HEK293T (cell line): Measurements from ENCODE around the gene ZNF217.

Experiments
- CTCF ChIA-PET: fragments of 350-600 bp; formaldehyde crosslinking; extraction: SDS; loops from one replicate; lab custom pipeline; 2021; ENCODE audit warnings: antibody characterized with exemption, inconsistent platforms; lab: Yijun Ruan, JAX
- POLR2A ChIA-PET: fragments of 350-600 bp; formaldehyde crosslinking; extraction: SDS; loops from one replicate; lab custom pipeline; 2020; ENCODE audit warnings: antibody characterized with exemption, inconsistent platforms; lab: Yijun Ruan, JAX
- DNase-seq: peaks from one replicate; pipeline ENCODE4 v3.0.0; 2012; ENCODE audit warnings: mixed read lengths; ENCODE audit errors: extremely low spot score
- ARNT ChIP-seq: fragments of 450-650 bp; IDR thresholded peaks from 2 replicates; pipeline ENCODE4 v1.6.1; 2017; ENCODE audit warnings: mild to moderate bottlenecking
- BHLHE40 ChIP-seq: fragments of 450-650 bp; IDR thresholded peaks from 2 replicates; pipeline ENCODE4 v1.6.1; 2016; ENCODE audit warnings: mild to moderate bottlenecking, moderate library complexity, borderline replicate concordance
- CTBP1 ChIP-seq: fragments of 450-650 bp; IDR thresholded peaks from 2 replicates; pipeline ENCODE4 v1.6.1; 2016; ENCODE audit warnings: borderline replicate concordance
- ELF4 ChIP-seq: fragments of 450-650 bp; IDR thresholded peaks from 2 replicates; pipeline ENCODE4 v1.6.1; 2017; ENCODE audit warnings: antibody characterized with exemption
- FOXA1 ChIP-seq: fragments of 450-650 bp; IDR thresholded peaks from 2 replicates; pipeline ENCODE4 v1.6.1; 2016; ENCODE audit warnings: mild to moderate bottlenecking
- FOXK2 ChIP-seq: fragments of 450-650 bp; IDR thresholded peaks from 2 replicates; pipeline ENCODE4 v1.6.1; 2016; ENCODE audit warnings: mild to moderate bottlenecking
- FOXM1 ChIP-seq: fragments of 450-650 bp; IDR thresholded peaks from 2 replicates; pipeline ENCODE4 v1.6.1; 2017; ENCODE audit warnings: mild to moderate bottlenecking, borderline replicate concordance
- HDGF ChIP-seq: fragments of 450-650 bp; IDR thresholded peaks from 2 replicates; pipeline ENCODE4 v1.6.1; 2017; ENCODE audit warnings: antibody characterized with exemption, borderline replicate concordance
- L3MBTL2 ChIP-seq: fragments of 450-650 bp; conservative IDR thresholded peaks from 2 replicates; pipeline ENCODE4 v1.6.1; 2016; ENCODE audit warnings: mild to moderate bottlenecking
- LEF1 ChIP-seq: fragments of 450-650 bp; IDR thresholded peaks from 2 replicates; pipeline ENCODE4 v1.6.1; 2017; ENCODE audit warnings: mild to moderate bottlenecking, borderline replicate concordance
- NFRKB ChIP-seq: fragments of 450-650 bp; IDR thresholded peaks from 2 replicates; pipeline ENCODE4 v1.6.1; 2016; ENCODE audit warnings: mild to moderate bottlenecking, moderate library complexity
- PKNOX1 ChIP-seq: fragments of 450-650 bp; IDR thresholded peaks from 2 replicates; pipeline ENCODE4 v1.6.1; 2016
- SP1 ChIP-seq: fragments of 450-650 bp; IDR thresholded peaks from 2 replicates; pipeline ENCODE4 v1.6.1; 2017
- SUZ12 ChIP-seq: fragments of 450-650 bp; IDR thresholded peaks from 2 replicates; pipeline ENCODE4 v1.6.1; 2016; ENCODE audit warnings: mild to moderate bottlenecking
- TARDBP ChIP-seq: fragments of 450-650 bp; IDR thresholded peaks from 2 replicates; pipeline ENCODE4 v1.6.1; 2016
- ZNF384 ChIP-seq: fragments of 450-650 bp; IDR thresholded peaks from 2 replicates; pipeline ENCODE4 v1.6.1; 2016

Gene ZNF217

DNA sequence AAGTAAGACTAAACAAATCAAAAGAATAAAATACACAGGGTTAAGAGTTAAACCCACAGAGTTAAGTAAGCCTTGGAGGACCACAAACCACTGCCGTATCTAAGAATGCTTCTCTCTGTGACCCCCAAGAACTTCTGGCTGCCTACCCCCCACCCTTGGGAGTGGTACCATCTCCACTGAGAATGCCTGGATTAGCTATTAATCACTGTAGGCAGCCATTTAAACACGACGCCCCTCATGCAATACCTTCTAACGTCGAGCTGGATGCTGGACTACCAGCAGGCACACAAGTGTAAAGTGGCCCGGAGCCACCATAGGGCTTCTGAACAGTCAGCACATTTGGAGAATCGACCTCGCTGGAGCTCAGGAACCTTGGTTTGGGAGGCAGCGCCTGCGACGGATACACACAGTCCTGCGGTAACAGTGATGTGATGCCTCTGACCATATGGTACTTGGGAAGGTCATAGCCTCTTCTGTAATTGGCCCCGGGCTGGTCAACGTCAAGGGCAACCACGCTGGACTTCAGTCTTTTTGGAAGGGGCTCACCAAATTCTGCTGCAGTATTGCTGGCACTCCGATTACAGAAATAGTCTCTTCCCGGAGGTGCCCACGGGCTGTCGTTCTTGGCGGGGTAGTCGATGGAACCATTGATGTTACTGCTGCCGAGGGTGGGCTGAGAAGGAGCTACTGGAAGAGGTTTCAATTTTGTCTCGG, 18.0 kb downstream of the ZNF217 start:
- CTCF ChIA-PET: interaction anchor here (0.6 kb wide), 1 partner anchor 290 kb away, joined by 4 read pairs; no protein-coding TSS in a partner anchor
- no peak for TF ChIP-seq CTBP1
- no peak for TF ChIP-seq BHLHE40
- TF ChIP-seq PKNOX1: no peak
- POLR2A ChIA-PET: no interaction called here
- DNase-seq: no peak

DNA sequence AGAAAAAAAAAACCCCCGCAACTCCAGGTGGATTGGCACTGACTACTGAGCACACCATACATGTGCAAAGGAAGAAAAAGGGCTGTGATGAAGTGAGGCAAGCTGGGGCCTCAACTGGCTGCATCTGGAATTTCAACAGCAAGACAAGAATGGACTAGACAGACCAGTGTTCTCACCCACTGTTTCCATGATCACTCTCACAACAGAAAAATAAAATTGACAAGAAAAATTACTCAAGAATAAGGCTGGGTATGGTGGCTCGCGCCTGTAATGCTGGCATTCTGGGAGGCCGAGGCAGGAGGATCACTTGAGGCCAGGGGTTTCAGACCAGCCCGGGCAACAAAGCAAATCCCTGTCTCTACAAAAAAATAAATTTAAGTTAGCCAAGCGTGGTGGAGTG, 18.8 kb downstream of the ZNF217 start:
- TF ChIP-seq HDGF (no peak), NFRKB (no peak), PKNOX1 (no peak), FOXK2 (no peak), TARDBP (no peak), SP1 (no peak), BHLHE40 (no peak), ELF4 (no peak), FOXA1 (no peak), ZNF384 (no peak), LEF1 (no peak), ARNT (no peak), FOXM1 (no peak), L3MBTL2 (no peak), SUZ12 (no peak), CTBP1 (no peak)
- DNase-seq: no peak
- ChIA-PET POLR2A (no interaction called here), CTCF (no interaction called here)

- DNase-seq: no peak
- ChIA-PET POLR2A (no interaction called here), CTCF (no interaction called here)
- TF ChIP-seq HDGF (no peak), SUZ12 (no peak), ZNF384 (no peak), ELF4 (no peak), FOXK2 (no peak), BHLHE40 (no peak)
Observed at GRCh38 chr20:53574259-53574789, 19.3 kb downstream of the ZNF217 start.

DNA sequence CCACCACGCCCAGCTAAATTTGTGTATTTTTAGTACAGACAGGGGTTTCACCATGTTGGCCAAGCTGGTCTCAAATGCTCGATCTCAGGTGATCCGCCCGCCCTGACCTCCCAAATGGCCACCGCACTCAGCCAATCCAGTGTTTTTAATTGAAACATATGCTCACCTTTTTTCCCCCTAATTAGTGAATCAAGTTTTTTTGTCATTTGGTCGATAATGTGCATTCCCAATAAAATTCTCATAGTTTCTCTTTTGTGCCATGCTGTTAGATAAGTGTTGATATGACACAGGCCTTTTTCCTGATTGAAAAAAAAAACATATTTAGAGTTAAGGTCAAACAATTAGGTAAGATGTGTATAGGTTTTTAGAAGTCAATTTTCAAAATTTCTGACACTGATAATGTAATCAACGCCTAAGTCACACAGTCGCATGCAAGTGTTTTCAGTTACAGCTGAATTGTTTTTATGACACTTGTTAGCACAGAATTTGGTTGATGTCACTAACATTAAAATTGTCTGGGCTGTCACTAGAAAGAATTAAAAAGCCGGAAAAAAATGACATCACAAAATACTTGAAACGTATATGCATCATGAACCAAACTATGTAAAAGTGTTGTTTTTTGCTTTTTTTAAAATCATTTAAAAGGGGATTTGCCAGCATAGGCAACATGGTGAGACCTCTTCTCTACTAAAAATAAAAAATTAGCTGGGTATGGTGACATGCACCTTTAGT, 21.9 kb downstream of the ZNF217 start:
- DNase-seq: no peak
- TF ChIP-seq ARNT (no peak), ZNF384 (no peak)
- ChIA-PET POLR2A (interaction anchor here (0.7 kb wide), 1 partner anchor 11 kb away, joined by 3 read pairs; no protein-coding TSS in a partner anchor), CTCF (no interaction called here)

- DNase-seq: no peak
- no peak for TF ChIP-seq ZNF384
- no peak for TF ChIP-seq CTBP1
- no peak for TF ChIP-seq ELF4
- TF ChIP-seq FOXM1: no peak
- CTCF ChIA-PET: interaction anchor here (1.8 kb wide), 1 partner anchor 9 kb away, joined by 3 read pairs; no protein-coding TSS in a partner anchor
- POLR2A ChIA-PET: no interaction called here
Observed at GRCh38 chr20:53570446-53571276, 23.0 kb downstream of the ZNF217 start.

GRCh38 chr20:53569606-53570307, 23.9 kb downstream of the ZNF217 start:
- POLR2A ChIA-PET: no interaction called here
- no peak for DNase-seq
- TF ChIP-seq CTBP1: no peak
- TF ChIP-seq SP1: no peak
- no peak for TF ChIP-seq FOXK2
- TF ChIP-seq ELF4: no peak
- TF ChIP-seq FOXA1: no peak
- TF ChIP-seq SUZ12: no peak
- no peak for TF ChIP-seq TARDBP
- TF ChIP-seq ZNF384: no peak
- TF ChIP-seq FOXM1: no peak
- no peak for TF ChIP-seq NFRKB
- TF ChIP-seq BHLHE40: no peak
- TF ChIP-seq HDGF: no peak
- no peak for TF ChIP-seq ARNT
- CTCF ChIA-PET: interaction anchor here (1.8 kb wide), 1 partner anchor 10 kb away, joined by 3 read pairs; no protein-coding TSS in a partner anchor
